DOHH2 (cell line): Measurements from ENCODE around the gene ALKBH8.
"Not testable (repeated sequence)": the region's sequence is repeated elsewhere in the genome, so short reads cannot be mapped to it uniquely, and the experiment has no call there.

ENCODE experiments used
- EZH2phosphoT487 ChIP-seq: fragments of 200-600 bp; sonication (generic); IDR thresholded peaks from 2 replicates; pipeline ENCODE4 v1.6.1; 2017; ENCODE audit warnings: borderline replicate concordance, mild to moderate bottlenecking, antibody characterized with exemption, low read length, moderate library complexity, mixed read lengths
- TF ChIP-seq, protein P1 (sequence below): fragments of 200-600 bp; sonication (generic); IDR thresholded peaks from one replicate; pipeline ENCODE4 v1.5.1; 2014; ENCODE audit warnings: antibody characterized with exemption, mild to moderate bottlenecking, low read depth, low read length; ENCODE audit not compliant: poor library complexity, severe bottlenecking

DNA sequence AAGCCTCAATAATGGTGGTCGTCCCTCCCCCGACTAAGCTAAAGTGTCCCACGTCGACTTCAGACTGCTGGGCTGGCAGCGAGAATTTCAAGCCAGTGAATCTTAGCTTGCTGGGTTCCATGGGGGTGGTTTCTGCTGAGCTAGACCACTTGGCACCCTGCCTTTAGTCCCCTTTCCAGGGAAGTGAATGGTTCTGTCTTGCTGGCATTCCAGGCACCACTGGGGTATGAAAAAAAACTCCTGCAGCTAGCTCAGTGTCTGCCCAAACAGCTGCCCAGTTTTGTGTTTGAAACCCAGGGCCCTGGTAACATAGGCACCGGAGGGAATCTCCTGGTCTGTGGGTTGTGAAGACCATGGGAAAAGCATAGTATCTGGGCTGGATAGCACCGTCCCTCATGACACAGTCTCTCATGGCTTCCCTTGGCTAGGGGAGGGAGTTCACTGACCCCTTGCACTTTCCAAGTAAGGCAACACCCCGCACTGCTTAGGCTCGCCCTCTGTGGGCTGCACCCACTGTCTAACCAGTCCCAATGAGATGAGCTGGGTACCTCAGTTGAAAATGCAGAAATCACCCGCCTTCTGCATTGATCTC is 99.2 kb downstream of the ALKBH8 start:
- TF ChIP-seq, protein P1, sequence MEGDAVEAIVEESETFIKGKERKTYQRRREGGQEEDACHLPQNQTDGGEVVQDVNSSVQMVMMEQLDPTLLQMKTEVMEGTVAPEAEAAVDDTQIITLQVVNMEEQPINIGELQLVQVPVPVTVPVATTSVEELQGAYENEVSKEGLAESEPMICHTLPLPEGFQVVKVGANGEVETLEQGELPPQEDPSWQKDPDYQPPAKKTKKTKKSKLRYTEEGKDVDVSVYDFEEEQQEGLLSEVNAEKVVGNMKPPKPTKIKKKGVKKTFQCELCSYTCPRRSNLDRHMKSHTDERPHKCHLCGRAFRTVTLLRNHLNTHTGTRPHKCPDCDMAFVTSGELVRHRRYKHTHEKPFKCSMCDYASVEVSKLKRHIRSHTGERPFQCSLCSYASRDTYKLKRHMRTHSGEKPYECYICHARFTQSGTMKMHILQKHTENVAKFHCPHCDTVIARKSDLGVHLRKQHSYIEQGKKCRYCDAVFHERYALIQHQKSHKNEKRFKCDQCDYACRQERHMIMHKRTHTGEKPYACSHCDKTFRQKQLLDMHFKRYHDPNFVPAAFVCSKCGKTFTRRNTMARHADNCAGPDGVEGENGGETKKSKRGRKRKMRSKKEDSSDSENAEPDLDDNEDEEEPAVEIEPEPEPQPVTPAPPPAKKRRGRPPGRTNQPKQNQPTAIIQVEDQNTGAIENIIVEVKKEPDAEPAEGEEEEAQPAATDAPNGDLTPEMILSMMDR = not testable (repeated sequence)
- not testable (repeated sequence) for TF ChIP-seq EZH2phosphoT487
